Testis (tissue), 5 donors: ENCODE measurements around the gene ANXA9. TPM values are rescaled to one million over a fixed set of nuclear protein-coding genes. Genes with fewer than 3 reads are reported as not detected.

Experiments used
- DNase-seq: peaks from one replicate; pipeline ENCODE4 v3.0.0-alpha.2; 2019
- H3K27ac ChIP-seq, 2 donors: fragments of 200-600 bp; sonication (generic); one replicate each; pipeline ENCODE4 v1.5.1; 2019
- H3K27me3 ChIP-seq: fragments of 200-600 bp; sonication (generic); one replicate; pipeline ENCODE4 v1.5.1; 2019
- H3K36me3 ChIP-seq: fragments of 200-600 bp; sonication (generic); one replicate; pipeline ENCODE4 v1.5.1; 2017; ENCODE audit warnings: low read depth; ENCODE audit errors: missing control alignments
- H3K4me1 ChIP-seq: fragments of 200-600 bp; sonication (generic); one replicate; pipeline ENCODE4 v1.5.1; 2019
- H3K4me3 ChIP-seq, 2 donors: fragments of 200-600 bp; sonication (generic); one replicate each; pipeline ENCODE4 v1.5.1; 2017 to 2019
- H3K9me3 ChIP-seq: fragments of 200-600 bp; sonication (generic); one replicate; pipeline ENCODE4 v1.5.1; 2017
- CTCF ChIP-seq, 3 experiments: fragments of 450-650 bp in 2 of 3; fragments of 200-600 bp in 1 of 3; sonication (generic) in 1 of 3; IDR thresholded peaks; one replicate each; pipeline ENCODE4 v1.5.1; 2016 to 2019; ENCODE audit warnings: antibody characterized with exemption in 3 of 3, mild to moderate bottlenecking in 2 of 3, moderate library complexity in 1 of 3
- POLR2A ChIP-seq: fragments of 450-650 bp; IDR thresholded peaks from one replicate; pipeline ENCODE4 v1.6.1; 2017; ENCODE audit warnings: antibody characterized with exemption, mild to moderate bottlenecking, moderate library complexity
- WGBS, 2 donors: methylation state at CpG; one replicate each; pipeline ENCODE4 v1.1.5; 2018; 5-methylcytosine and 5-hydroxymethylcytosine counted together
- intact Hi-C: fragments of 100-400 bp; cut with DNase I; formaldehyde crosslinking; loops from one replicate; pipeline ENCODE4 v1.15.1; 2023; ENCODE audit warnings: low total_unique reads
- long read RNA-seq, 2 donors: transcript quantifications; one replicate each; lab custom pipeline, GENCODE V29; 2026
- polyA plus RNA-seq: library from polyadenylated mRNA; stranded (reverse); fragments of 350-450 nt; fragmentation: Illumina TruSeq; extraction: RNeasy Lipid Tissue Mini Kit (QIAGEN cat#74804); gene quantifications from one replicate; pipeline ENCODE4 v1.2.3, GENCODE V29; 2014; ENCODE audit warnings: low read depth, low replicate concordance; ENCODE audit not compliant: insufficient read depth
- total RNA-seq, 2 donors: library from RNA; depleted of rRNA; stranded (reverse); fragments of >200 nt; gene quantifications; one replicate each; pipeline ENCODE4 v1.2.3, GENCODE V29; 2016

The ANXA9 gene
- total RNA-seq, result 1 to 10 TPM; 5.1 to 6.9 TPM
- polyA plus RNA-seq, result 5.7 TPM
- long read RNA-seq, donor 1, result 0 reads
- long read RNA-seq, donor 2, result 0 reads

GRCh38 chr1:150981805-150982712 is at the start of gene ANXA9:
Gene ANXA9 (plus strand): TSS chr1:150982292. CDS start chr1:150983106, 814 bp downstream.
- H3K36me3 ChIP-seq, result no peaks in the 10 kb centered on the region
- H3K4me3 ChIP-seq, result no peak within 1 kb of the TSS
- DNase-seq, result peak; percentile 89
- WGBS, 2 donors, result 49 to 58% methylated on average over 6 to 12 of the region's 12 CpGs
- TF ChIP-seq CTCF (IDR thresholded peaks at IDR 0.05) (no peak), POLR2A (no peak)
- intact Hi-C loops, result no loop called here
- peaks cover 33% of the 10 kb centered on the region for H3K4me1 ChIP-seq
- no peaks in the 10 kb centered on the region for H3K9me3 ChIP-seq
- H3K27me3 ChIP-seq, result no peaks in the 10 kb centered on the region
- no peak within 1 kb of the TSS for H3K27ac ChIP-seq

DNA sequence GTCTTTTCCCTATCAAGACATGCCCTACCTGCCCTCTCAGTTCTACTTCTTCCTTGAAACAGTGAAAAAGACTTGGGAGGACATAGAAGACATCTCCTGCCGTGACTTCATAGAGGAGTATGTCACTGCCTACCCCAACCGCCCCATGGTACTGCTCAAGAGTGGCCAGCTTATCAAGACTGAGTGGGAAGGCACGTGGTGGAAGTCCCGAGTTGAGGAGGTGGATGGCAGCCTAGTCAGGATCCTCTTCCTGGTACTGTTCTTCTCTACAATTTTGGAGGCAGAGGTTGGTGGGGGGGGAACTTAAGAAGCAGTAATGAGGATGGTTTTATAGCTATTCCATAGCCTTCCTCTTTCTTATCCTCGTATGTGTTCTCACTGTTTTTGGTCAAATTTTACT is 37.2 kb upstream of the ANXA9 start:
- Histone ChIP-seq H3K9me3 (no peaks in the 10 kb centered on the region), H3K27me3 (no peaks in the 10 kb centered on the region), H3K4me3 (no peak overlapping the region), H3K4me1 (no peaks in the 10 kb centered on the region), H3K36me3 (no peaks in the 10 kb centered on the region), H3K27ac (no peak overlapping the region)
- DNase-seq, result no peak
- TF ChIP-seq CTCF (IDR thresholded peaks at IDR 0.05) (no peak), POLR2A (no peak)
- intact Hi-C loops, result no loop called here
- WGBS, 2 donors, result 60 to 62% methylated on average over 5 of the region's 5 CpGs

- no peak for DNase-seq
- intact Hi-C loops, result no loop called here
- Histone ChIP-seq H3K27me3 (no peaks in the 10 kb centered on the region), H3K4me3 (no peak overlapping the region), H3K36me3 (no peaks in the 10 kb centered on the region), H3K9me3 (no peaks in the 10 kb centered on the region), H3K27ac (peak overlapping the region in 1 of 2 donors; percentile 4), H3K4me1 (no peaks in the 10 kb centered on the region)
- 85 to 88% methylated on average over 3 of the region's 3 CpGs for WGBS, 2 donors
- no peak for TF ChIP-seq CTCF (IDR thresholded peaks at IDR 0.05)
- no peak for TF ChIP-seq POLR2A
Measured at GRCh38 chr1:150954708-150955107, 27.4 kb upstream of the ANXA9 start.

DNA sequence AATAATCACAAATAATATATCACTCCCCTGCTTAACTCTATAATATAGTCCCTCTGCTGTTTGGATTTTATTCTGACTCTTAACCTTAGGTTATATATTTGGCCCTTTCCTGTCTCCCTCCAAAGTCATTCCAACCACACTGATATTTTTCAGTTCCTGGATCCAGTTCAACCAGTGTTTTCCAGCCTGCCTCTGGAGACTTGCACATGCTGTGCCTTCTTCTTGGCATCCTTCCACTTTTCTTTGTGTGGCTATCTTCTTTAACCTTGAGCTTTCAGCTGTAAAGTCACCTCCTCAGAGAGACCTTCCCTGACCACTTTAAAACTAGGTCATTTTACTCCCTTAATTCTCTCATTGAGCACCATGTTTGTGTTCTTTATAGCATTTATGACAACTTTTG is 26.8 kb upstream of the ANXA9 start:
- peak; percentile 46 for DNase-seq
- Histone ChIP-seq H3K4me3 (no peak overlapping the region), H3K36me3 (no peaks in the 10 kb centered on the region), H3K27ac (peak overlapping the region in 1 of 2 donors; percentile 4), H3K27me3 (no peaks in the 10 kb centered on the region), H3K9me3 (no peaks in the 10 kb centered on the region), H3K4me1 (no peaks in the 10 kb centered on the region)
- intact Hi-C loops, result no loop called here
- TF ChIP-seq CTCF (IDR thresholded peaks at IDR 0.05) (no peak), POLR2A (no peak)
